Caco-2 (cell line): ENCODE results near the gene ME3. TPM values are rescaled to one million over a fixed set of nuclear protein-coding genes. Genes with fewer than 3 reads are reported as not detected.

Experiments
- BruUV-seq: library from RNA; stranded (reverse); fragments of 400-500 nt; replicated peaks from 2 replicates; lab custom pipeline; 2021; lab: Mats Ljungman, UMichigan
- CTCF ChIA-PET: fragments of 300-600 bp; sonication (Branson Sonifier 250); formaldehyde crosslinking; loops from one replicate; lab custom pipeline; 2022; ENCODE audit warnings: antibody characterized with exemption; lab: Charles Lee
- POLR2A ChIA-PET: fragments of 300-600 bp; sonication (Branson Sonifier 250); formaldehyde crosslinking; loops from one replicate; lab custom pipeline; 2022; ENCODE audit warnings: antibody characterized with exemption; lab: Charles Lee
- DNase-seq, 2 experiments: peaks; one replicate each; pipeline versions ENCODE4 v3.0.0 to v3.0.0-alpha.2; 2020 to 2022
- H3K27me3 ChIP-seq: replicated peaks from 2 replicates; pipeline ENCODE4 v1.6.0; 2011; ENCODE audit warnings: low read length; ENCODE audit not compliant: control insufficient read depth, insufficient read depth
- H3K36me3 ChIP-seq: 2 replicates; pipeline ENCODE4 v1.5.1; 2011; ENCODE audit warnings: low read length; ENCODE audit not compliant: control insufficient read depth, insufficient read depth
- H3K4me1 ChIP-seq: fragments of 250-450 bp; sonication (Bioruptor Pico); 2 replicates; pipeline ENCODE4 v1.5.1; 2020; ENCODE audit warnings: mild to moderate bottlenecking
- H3K4me3 ChIP-seq: 2 replicates; pipeline ENCODE4 v1.5.1; 2011; ENCODE audit warnings: low read depth, mild to moderate bottlenecking, control low read depth, low read length
- H3K9me3 ChIP-seq: fragments of 250-450 bp; sonication (Bioruptor Pico); 2 replicates; pipeline ENCODE4 v1.5.1; 2020; ENCODE audit warnings: mild to moderate bottlenecking, moderate library complexity
- H3K27ac Mint-ChIP-seq: one replicate; pipeline ENCODE4 v1.8.0; 2022; ENCODE audit warnings: mixed read lengths; ENCODE audit not compliant: unreplicated experiment
- H3K27me3 Mint-ChIP-seq: one replicate; pipeline ENCODE4 v1.8.0; 2022; ENCODE audit warnings: mixed read lengths; ENCODE audit not compliant: insufficient read depth, unreplicated experiment
- H3K36me3 Mint-ChIP-seq: one replicate; pipeline ENCODE4 v1.8.0; 2022; ENCODE audit warnings: mild to moderate bottlenecking, mixed read lengths; ENCODE audit not compliant: insufficient read depth, unreplicated experiment
- H3K4me1 Mint-ChIP-seq: one replicate; pipeline ENCODE4 v1.8.0; 2022; ENCODE audit warnings: low read depth, mixed read lengths; ENCODE audit not compliant: unreplicated experiment
- H3K4me3 Mint-ChIP-seq: one replicate; pipeline ENCODE4 v1.8.0; 2022; ENCODE audit warnings: mild to moderate bottlenecking, moderate library complexity, mixed read lengths; ENCODE audit not compliant: unreplicated experiment
- H3K9me3 Mint-ChIP-seq: one replicate; pipeline ENCODE4 v1.8.0; 2022; ENCODE audit warnings: mixed read lengths; ENCODE audit not compliant: unreplicated experiment
- intact Hi-C: fragments of 100-400 bp; cut with micrococcal nuclease; formaldehyde crosslinking; loops from one replicate; pipeline ENCODE4 v1.10.0; 2022; ENCODE audit not compliant: unreplicated experiment
- total RNA-seq: library from RNA; stranded (reverse); gene quantifications from 2 replicates; pipeline ENCODE4 v1.2.3, GENCODE V29; 2022
- TF ChIP-seq, protein P1 (sequence below), 2 experiments: fragments of 200-600 bp in 1 of 2; IDR thresholded peaks; 1 replicate in 1 of 2; 2 replicates in 1 of 2; pipeline versions ENCODE4 v1.5.1 to v1.8.0; 2011 to 2022; ENCODE audit warnings: antibody characterized with exemption in 1 of 2, control low read depth in 1 of 2, inconsistent platforms in 1 of 2, low read depth in 1 of 2, low read length in 1 of 2, mild to moderate bottlenecking in 1 of 2, moderate library complexity in 1 of 2; ENCODE audit not compliant: insufficient read depth in 1 of 2, severe bottlenecking in 1 of 2, unreplicated experiment in 1 of 2

ME3 gene
- total RNA-seq, 1 experiment from 2014 or later = 32.8 TPM

GRCh38 chr11:86638673-86639072, 33.7 kb downstream of the ME3 start:
- H3K9me3 ChIP-seq = no peaks in the 10 kb centered on the region
- no peaks in the 10 kb centered on the region for H3K9me3 Mint-ChIP-seq
- intact Hi-C loops = no loop called here
- no peak overlapping the region for H3K27ac Mint-ChIP-seq
- no peaks in the 10 kb centered on the region for H3K27me3 ChIP-seq
- H3K4me1 Mint-ChIP-seq = no peaks in the 10 kb centered on the region
- ChIA-PET POLR2A (no interaction called here), CTCF (no interaction called here)
- H3K4me1 ChIP-seq = peaks cover 7% of the 10 kb centered on the region
- no peaks in the 10 kb centered on the region for H3K27me3 Mint-ChIP-seq
- no TSS peak for BruUV-seq
- no peak for DNase-seq
- H3K36me3 ChIP-seq = no peaks in the 10 kb centered on the region
- no peak overlapping the region for H3K4me3 Mint-ChIP-seq
- H3K4me3 ChIP-seq = no peak overlapping the region
- TF ChIP-seq, protein P1, sequence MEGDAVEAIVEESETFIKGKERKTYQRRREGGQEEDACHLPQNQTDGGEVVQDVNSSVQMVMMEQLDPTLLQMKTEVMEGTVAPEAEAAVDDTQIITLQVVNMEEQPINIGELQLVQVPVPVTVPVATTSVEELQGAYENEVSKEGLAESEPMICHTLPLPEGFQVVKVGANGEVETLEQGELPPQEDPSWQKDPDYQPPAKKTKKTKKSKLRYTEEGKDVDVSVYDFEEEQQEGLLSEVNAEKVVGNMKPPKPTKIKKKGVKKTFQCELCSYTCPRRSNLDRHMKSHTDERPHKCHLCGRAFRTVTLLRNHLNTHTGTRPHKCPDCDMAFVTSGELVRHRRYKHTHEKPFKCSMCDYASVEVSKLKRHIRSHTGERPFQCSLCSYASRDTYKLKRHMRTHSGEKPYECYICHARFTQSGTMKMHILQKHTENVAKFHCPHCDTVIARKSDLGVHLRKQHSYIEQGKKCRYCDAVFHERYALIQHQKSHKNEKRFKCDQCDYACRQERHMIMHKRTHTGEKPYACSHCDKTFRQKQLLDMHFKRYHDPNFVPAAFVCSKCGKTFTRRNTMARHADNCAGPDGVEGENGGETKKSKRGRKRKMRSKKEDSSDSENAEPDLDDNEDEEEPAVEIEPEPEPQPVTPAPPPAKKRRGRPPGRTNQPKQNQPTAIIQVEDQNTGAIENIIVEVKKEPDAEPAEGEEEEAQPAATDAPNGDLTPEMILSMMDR (IDR thresholded peaks at IDR 0.05; ENCODE audit: insufficient read depth in 1 of 2, low read depth in 1 of 2, low read length in 1 of 2, severe bottlenecking in 1 of 2, unreplicated experiment in 1 of 2) = no peak
- H3K36me3 Mint-ChIP-seq = no peaks in the 10 kb centered on the region

DNA sequence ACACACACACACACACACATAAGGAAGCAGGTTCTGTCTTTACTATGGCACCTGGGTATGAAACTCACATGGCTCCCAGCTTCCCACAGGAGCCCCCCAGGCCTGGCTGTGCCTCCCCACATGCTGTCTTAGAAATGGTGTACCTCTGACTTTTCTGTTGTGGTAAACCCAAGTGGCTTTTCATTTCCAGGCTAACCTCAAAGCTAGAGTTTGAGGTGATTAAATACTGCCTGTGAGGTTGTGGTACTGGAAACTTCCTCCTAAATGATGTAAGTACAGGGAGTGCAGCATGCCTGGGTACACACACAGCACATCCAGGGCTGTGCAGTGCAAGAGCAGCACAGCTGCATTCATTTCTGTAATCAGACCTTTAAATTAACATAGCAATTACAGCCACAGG, 34.4 kb downstream of the ME3 start:
- BruUV-seq = no TSS peak
- TF ChIP-seq, protein P1 (IDR thresholded peaks at IDR 0.05; ENCODE audit: insufficient read depth in 1 of 2, low read depth in 1 of 2, low read length in 1 of 2, severe bottlenecking in 1 of 2, unreplicated experiment in 1 of 2) = no peak
- ChIA-PET CTCF (no interaction called here), POLR2A (no interaction called here)
- Mint-ChIP-seq H3K4me1 (no peaks in the 10 kb centered on the region), H3K36me3 (no peaks in the 10 kb centered on the region), H3K9me3 (no peaks in the 10 kb centered on the region), H3K27me3 (no peaks in the 10 kb centered on the region), H3K27ac (no peak overlapping the region), H3K4me3 (no peak overlapping the region)
- intact Hi-C loops = no loop called here
- Histone ChIP-seq H3K4me3 (no peak overlapping the region), H3K27me3 (no peaks in the 10 kb centered on the region), H3K4me1 (peaks cover 7% of the 10 kb centered on the region), H3K36me3 (no peaks in the 10 kb centered on the region), H3K9me3 (no peaks in the 10 kb centered on the region)
- DNase-seq = no peak

GRCh38 chr11:86636275-86636674, 36.1 kb downstream of the ME3 start:
- no peaks in the 10 kb centered on the region for H3K4me1 Mint-ChIP-seq
- no peak overlapping the region for H3K4me3 Mint-ChIP-seq
- CTCF ChIA-PET = interaction anchor here (1.4 kb wide), 1 partner anchor 9 kb away, joined by 5 read pairs; no protein-coding TSS in a partner anchor
- no peaks in the 10 kb centered on the region for H3K9me3 Mint-ChIP-seq
- POLR2A ChIA-PET = no interaction called here
- intact Hi-C loops = no loop called here
- Histone ChIP-seq H3K9me3 (no peaks in the 10 kb centered on the region), H3K36me3 (no peaks in the 10 kb centered on the region), H3K4me1 (peaks cover 10% of the 10 kb centered on the region), H3K27me3 (no peaks in the 10 kb centered on the region), H3K4me3 (no peak overlapping the region)
- no peak for DNase-seq
- H3K27ac Mint-ChIP-seq = no peak overlapping the region
- BruUV-seq = no TSS peak
- no peaks in the 10 kb centered on the region for H3K36me3 Mint-ChIP-seq
- TF ChIP-seq, protein P1 (IDR thresholded peaks at IDR 0.05; ENCODE audit: insufficient read depth in 1 of 2, low read depth in 1 of 2, low read length in 1 of 2, severe bottlenecking in 1 of 2, unreplicated experiment in 1 of 2) = no peak
- H3K27me3 Mint-ChIP-seq = no peaks in the 10 kb centered on the region
